ENCODE results near the gene SPPL2A.

Gene SPPL2A

DNA sequence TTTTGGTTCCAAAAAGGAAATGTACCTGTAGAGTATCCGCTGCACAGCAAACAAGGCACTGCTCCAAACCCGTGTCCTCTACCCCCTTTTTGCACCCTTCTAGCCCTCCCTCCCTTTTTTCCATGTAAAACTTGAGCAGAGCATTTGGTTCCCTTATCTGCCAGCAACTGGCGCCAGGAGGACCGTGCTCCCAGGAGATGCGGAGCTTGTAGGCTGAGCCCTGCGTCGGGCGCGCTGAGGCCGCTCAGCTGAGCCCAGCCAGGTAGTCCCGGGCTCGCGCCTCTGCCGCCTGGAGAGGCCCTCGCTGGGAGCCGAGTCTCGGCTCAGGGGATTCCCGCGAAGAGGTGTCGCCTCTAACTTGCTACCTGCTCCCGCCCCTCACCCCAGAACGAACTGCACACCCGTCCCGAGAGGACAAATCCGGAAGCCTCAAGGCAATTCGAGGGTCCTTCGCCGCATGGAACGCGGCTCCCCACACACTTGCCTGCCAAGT, 79.5 kb downstream of the SPPL2A start:
- DNase-seq = peak; percentile 27

DNA sequence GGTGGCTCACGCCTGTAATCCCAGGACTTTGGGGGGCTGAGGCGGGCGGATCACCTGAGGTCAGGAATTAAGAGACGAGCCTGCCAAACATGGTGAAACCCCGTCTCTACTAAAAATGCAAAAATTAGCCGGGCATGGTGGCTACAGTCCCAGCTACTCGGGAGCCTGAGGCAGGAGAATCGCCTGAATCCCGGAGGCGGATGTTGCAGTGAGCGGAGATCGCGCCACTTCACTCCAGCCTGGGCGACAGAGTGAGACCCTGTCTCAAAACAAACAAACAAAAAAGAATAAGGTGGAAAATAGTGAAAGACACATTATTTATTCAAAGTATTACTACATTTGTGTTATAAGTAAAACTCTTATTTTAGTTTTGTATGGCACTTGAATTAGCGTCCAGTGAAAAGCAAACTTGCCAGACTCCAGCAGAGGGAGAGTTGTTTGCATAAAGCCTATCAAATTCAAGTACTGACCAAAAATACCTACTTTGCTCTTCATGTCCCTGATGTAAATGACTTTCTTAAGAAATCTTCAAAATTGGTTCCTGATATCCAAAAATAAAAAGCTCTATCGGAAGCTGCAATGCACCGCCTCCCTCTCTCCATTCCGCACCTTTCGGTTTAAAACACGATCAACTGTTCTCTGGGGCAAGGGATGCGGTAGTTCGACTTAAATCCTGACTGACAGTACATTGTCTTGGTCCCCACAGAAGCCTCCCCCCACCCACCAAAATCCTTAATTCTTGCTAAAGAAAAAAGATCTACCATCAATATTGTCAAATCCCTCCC, 80.1 kb downstream of the SPPL2A start:
- no peak for DNase-seq

DNA sequence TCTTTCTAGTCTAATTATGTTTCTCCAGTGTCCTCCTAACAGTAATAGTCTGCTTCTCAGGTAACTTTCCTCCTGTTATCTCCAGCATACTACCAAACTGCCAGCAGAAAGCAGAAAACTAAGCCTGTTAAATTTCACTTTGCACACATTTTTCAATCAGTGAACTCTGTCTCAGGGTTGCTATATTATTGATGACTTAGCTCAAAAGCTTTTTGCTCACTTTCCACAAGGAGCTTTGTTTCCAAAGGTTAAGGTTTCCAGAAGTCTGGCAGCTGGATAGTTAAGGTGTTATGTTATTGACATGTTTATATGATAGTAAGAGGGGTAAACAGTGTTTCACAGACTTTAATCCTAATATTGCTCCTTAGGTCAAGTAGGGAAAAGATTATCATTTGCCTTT, 84.0 kb downstream of the SPPL2A start:
- DNase-seq = no peak

DNA sequence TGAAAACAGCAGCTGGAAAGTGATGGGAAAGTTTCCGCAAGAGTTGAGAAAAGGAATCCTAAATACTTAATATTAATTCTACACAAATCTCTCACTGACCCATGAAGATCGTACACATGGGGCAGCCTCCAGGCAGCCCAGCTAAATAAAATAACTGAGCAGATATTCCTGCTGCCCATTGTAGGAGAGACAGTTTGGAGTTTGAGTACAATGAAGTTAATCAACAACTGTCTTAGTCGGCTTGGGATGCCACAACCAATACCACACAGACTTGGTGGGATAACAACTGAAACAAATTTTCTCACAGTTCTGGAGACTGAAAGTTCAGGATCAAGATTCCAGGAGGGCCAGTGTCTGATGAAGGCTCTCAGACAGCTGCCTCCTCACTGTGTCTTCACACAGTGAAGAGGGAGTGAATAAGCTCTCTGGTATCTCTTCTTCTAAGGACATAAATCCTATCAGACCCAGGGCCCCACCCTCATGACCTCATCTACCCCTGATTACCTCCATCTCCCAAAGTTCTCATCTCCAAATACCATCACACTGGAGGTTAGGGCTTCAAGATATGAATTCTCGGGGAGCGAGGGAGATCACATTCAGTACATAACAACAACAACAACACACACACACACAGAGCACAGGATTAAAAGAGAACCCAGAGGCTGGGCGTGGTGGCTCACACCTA, 88.6 kb downstream of the SPPL2A start:
- DNase-seq = no peak

DNA sequence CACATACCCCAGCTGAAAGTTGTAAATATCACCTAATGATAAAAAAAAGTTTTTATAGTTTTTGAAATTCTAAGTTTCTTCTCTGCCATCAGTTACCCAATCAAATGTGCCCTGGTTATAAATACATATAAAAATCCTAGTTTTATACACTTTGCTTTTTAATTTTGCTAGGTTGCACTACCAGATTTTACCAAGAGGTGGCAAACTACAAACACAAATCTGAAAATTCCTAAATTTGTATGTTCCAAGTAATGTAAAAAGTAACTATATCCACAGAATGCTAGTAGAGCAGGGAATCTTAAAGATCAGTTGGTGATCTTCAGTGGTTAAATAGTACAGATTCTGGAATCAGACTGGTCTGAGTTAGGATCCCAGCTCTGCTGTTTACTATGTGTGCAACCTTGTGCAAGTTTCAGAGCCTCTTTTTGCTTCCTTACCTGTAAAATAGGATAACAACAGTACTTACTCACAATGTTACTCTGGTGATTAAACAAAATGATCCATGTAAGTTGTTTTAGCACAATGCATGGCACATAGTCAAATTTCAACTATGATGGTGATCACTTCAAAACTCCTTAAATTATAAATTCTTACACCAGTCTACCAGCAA, 89.9 kb downstream of the SPPL2A start:
- DNase-seq = peak; percentile 19

DNA sequence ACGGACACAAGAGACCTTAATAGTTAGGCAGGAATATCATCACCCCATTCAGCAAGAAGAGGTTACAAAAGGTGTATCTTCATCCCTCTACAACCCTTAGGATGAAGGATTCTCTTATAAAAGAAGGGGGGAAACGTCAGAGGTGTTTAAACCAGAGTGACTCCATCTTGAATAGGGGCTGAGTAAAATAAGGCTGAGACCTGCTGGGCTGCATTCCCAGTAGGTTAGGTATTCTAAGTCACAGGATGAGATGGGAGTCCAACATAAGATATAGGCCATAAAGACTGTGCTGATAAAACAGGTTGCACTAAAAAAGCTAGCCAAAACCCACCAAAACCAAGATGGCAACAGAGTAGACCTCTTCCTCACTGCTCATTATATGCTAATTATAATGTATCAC, 95.4 kb downstream of the SPPL2A start:
- no peak for DNase-seq

DNA sequence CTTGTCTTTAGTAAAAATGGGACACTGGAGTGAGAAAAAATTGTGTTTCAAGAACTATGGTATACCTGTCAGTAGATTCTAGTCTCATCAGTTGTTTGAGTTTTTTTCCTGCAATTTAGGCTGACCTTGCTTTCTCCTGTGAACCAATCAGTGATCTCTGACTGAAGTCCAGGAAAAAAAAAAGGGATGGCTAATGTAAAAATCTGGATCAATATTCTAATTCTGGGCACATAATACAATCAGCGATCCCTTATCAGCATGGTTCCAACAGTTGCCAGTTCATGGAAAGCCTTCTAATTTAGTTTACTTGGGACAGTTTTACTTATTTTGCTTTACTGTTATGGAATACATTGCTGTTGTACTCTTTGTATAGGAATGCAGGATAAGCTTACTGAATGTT, 95.9 kb downstream of the SPPL2A start:
- DNase-seq = no peak

DNA sequence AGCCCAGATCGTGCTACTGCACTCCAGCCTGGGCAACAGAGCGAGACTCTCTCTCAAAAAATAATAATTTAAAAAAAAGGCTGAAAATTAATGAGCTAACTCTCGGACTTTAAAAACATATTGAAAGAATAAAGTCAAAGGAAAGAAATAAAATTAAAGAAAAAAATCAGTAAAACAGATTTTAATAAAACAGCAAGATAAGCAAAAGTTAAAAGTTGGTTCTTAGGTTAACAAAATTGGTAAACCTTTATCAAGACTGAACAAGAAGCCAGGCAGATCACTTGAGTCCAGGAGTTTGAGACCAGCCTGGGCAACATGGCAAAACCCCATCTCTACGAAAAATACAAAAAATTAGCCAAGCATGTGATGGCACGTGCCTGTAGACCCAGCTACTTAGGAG, 99.6 kb downstream of the SPPL2A start:
- no peak for DNase-seq

DNA sequence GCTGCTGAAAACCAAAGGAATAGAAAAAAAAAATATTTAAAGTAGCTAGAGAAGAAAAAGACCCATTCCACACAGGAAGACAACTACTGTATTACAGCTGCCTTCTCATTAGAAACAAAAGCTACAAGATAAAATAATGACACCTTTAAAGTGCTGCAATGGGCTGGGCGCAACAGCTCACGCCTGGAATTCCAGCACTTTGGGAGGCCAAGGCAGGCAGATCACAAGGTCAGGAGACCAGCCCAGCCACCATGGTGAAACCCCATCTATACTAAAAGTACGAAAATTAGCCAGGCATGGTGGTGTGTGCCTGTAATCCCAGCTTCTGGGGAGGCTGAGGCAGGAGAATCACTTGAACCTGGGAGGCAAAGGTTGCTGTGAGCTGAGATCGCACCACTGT, 110.0 kb downstream of the SPPL2A start:
- no peak for DNase-seq

DNA sequence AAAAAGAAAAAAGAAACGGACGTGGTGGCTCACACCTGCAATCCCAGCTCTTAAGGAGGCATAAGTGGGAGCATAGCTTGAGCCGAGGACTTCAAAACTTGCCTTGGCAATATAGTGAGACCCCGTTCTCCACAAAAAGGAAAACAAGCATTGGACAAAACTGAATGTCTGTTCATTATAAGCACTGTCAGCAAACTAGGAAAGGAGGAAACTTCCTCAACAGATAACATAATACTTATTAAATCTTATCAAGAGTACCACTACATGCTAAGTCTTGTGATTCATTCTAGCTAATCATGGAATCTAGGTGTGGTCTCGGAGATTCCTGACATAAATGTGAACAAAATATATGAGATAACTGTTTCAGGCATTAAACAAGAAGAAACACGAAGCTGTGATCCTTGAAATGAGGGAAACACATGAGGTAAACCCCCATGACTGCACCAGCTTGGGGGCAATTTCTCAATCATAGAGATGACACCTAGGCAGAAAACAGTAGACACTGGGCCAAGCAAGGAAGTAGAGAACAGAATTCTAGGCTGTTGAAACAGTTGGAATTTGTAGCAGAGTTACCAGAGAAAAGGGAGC, 112.3 kb downstream of the SPPL2A start:
- DNase-seq = no peak

DNA sequence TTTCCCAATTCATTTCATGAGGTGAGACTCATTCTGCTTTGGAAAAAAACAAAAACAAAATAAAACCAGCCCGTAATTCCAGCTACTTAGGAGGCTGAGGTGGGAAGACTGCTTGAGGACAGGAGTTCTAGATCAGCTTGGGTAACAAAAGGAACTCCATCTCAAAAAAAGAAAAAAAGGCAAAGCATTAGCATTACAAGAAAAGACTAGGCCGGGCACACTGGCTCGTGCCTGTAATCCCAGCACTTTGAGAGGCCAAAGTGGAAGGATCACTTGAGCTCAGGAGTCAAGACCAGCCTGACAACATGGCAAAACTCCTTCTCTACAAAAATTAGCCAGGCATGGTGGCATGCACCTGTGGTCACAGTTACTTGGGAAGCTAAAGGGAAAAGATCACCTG, 112.8 kb downstream of the SPPL2A start:
- no peak for DNase-seq

Data from midbrain (tissue), 1 donor.